Colonic mucosa (tissue), 4 donors: ENCODE measurements around the gene BACE2. TPM values are rescaled to one million over a fixed set of nuclear protein-coding genes. Genes with fewer than 3 reads are reported as not detected.

Experiments used
- DNase-seq: peaks from one replicate; pipeline ENCODE4 v3.0.0-alpha.2; 2020
- H3K27ac ChIP-seq: fragments of 200-600 bp; one replicate; pipeline ENCODE4 v1.8.0; 2021
- H3K27me3 ChIP-seq: fragments of 200-600 bp; one replicate; pipeline ENCODE4 v1.8.0; 2021
- H3K36me3 ChIP-seq: fragments of 200-600 bp; one replicate; pipeline ENCODE4 v1.8.0; 2021
- H3K4me1 ChIP-seq: fragments of 200-600 bp; one replicate; pipeline ENCODE4 v1.8.0; 2021; ENCODE audit warnings: mild to moderate bottlenecking
- H3K4me3 ChIP-seq: fragments of 200-600 bp; one replicate; pipeline ENCODE4 v1.8.0; 2021
- H3K9ac ChIP-seq, 2 donors: one replicate each; pipeline ENCODE4 v1.7.0; 2013; ENCODE audit warnings: control low read depth in 2 of 2, low read depth in 2 of 2, low read length in 2 of 2
- H3K9me3 ChIP-seq: fragments of 200-600 bp; one replicate; pipeline ENCODE4 v1.8.0; 2021
- intact Hi-C: fragments of 100-400 bp; cut with DNase I; formaldehyde crosslinking; loops from one replicate; pipeline ENCODE4 v1.14.1; 2022
- total RNA-seq, 2 donors: library from RNA; stranded (reverse); fragmentation: NEBNext Ultra II Directional in 1 of 2; extraction: Animal tissue kit (Norgen Biotek cat#: 25700) in 1 of 2; gene quantifications; one replicate each; pipeline ENCODE4 v1.2.1, GENCODE V29; 2021
- TF ChIP-seq, protein P1 (sequence below): fragments of 200-600 bp; IDR thresholded peaks from one replicate; pipeline ENCODE4 v1.8.0; 2022; ENCODE audit warnings: antibody characterized with exemption, mild to moderate bottlenecking
- donor health status: healthy.
- donor health status: DM: no; HTN: no; CAD: no.
- donor health status: DM: no; HTN: no; CAD: no.

BACE2 gene
- total RNA-seq, 2 donors from 2014 or later: 69.5 to 80.2 TPM

- Histone ChIP-seq H3K36me3 (no peaks in the 10 kb centered on the region), H3K27me3 (no peaks in the 10 kb centered on the region), H3K4me3 (no peak overlapping the region), H3K9me3 (no peaks in the 10 kb centered on the region), H3K27ac (no peak overlapping the region), H3K4me1 (no peaks in the 10 kb centered on the region), H3K9ac (no peak overlapping the region)
- intact Hi-C loops: no loop called here
- TF ChIP-seq, protein P1, sequence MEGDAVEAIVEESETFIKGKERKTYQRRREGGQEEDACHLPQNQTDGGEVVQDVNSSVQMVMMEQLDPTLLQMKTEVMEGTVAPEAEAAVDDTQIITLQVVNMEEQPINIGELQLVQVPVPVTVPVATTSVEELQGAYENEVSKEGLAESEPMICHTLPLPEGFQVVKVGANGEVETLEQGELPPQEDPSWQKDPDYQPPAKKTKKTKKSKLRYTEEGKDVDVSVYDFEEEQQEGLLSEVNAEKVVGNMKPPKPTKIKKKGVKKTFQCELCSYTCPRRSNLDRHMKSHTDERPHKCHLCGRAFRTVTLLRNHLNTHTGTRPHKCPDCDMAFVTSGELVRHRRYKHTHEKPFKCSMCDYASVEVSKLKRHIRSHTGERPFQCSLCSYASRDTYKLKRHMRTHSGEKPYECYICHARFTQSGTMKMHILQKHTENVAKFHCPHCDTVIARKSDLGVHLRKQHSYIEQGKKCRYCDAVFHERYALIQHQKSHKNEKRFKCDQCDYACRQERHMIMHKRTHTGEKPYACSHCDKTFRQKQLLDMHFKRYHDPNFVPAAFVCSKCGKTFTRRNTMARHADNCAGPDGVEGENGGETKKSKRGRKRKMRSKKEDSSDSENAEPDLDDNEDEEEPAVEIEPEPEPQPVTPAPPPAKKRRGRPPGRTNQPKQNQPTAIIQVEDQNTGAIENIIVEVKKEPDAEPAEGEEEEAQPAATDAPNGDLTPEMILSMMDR: no peak
- no peak for DNase-seq
Measured at GRCh38 chr21:41183575-41183974, 15.6 kb downstream of the BACE2 start.

- no peaks in the 10 kb centered on the region for H3K4me1 ChIP-seq
- H3K27me3 ChIP-seq: no peaks in the 10 kb centered on the region
- H3K9ac ChIP-seq: no peak overlapping the region
- intact Hi-C loops: no loop called here
- TF ChIP-seq, protein P1: no peak
- no peak overlapping the region for H3K4me3 ChIP-seq
- no peak overlapping the region for H3K27ac ChIP-seq
- no peaks in the 10 kb centered on the region for H3K9me3 ChIP-seq
- DNase-seq: no peak
- H3K36me3 ChIP-seq: no peaks in the 10 kb centered on the region
Measured at GRCh38 chr21:41185802-41186201, 17.8 kb downstream of the BACE2 start.

DNA sequence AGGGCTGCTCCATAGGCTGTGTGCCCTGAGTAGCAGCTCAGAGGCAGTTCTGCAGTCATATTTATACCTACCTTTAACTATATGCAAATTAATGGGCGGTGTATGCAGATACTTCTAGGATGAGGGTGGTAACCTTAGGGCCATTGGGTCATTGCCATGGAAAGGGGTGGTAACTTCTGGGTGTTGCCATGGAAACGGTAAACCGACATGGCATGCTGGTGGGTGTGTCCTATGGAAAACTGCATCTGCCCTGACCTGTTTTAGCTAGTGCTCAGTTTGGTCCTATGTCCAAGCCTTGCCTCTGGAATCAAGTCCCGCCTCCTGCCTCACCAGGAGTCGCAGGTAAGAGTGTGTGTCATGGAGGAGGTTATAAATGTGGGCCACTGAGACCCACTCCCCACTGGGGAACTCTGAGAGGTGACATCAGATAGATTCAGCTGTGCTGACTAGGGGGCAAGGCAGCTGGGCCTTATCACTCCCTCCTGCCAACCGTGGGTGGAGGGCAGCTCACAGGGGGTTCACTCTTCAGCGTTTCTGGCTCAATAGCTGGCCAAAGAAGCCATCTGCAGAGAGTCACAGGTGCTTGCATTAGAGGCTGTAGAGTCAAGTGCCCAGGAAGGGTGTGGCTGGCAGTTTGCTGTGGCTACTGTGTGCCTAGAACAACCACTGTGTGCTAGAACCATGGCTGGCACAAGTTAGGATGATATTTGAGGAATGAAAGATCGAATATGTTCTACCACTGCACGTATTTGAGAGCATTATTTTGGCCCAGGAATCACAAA is 19.0 kb downstream of the BACE2 start:
- no peak for DNase-seq
- Histone ChIP-seq H3K27me3 (no peaks in the 10 kb centered on the region), H3K9ac (no peak overlapping the region), H3K4me3 (no peak overlapping the region), H3K4me1 (no peaks in the 10 kb centered on the region), H3K9me3 (no peaks in the 10 kb centered on the region), H3K36me3 (no peaks in the 10 kb centered on the region), H3K27ac (no peak overlapping the region)
- intact Hi-C loops: no loop called here
- TF ChIP-seq, protein P1: no peak

DNA sequence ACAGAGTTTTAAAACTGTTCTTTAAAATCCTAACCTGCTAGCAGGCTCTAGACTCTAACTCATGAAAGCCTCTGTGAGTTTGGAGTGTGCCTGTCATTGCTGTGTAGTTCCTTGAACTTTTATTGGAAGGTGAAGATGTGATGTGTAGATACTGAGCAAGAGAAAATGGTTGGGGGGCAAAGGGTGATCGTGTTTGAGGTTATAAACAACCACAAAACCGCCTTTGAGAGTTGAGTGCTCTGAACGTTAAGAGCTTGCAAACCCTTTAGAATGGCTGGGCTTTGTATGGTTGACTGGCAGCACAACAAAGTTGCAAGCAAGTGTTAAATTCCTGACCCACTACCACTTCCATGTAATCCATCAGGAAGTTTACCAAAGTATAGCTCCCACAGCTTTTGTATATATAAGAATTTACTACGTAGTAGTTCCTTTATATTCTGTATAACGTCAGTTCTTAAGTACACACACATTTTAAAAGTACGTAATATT is 19.6 kb downstream of the BACE2 start:
- Histone ChIP-seq H3K36me3 (no peaks in the 10 kb centered on the region), H3K27me3 (no peaks in the 10 kb centered on the region), H3K27ac (no peak overlapping the region), H3K4me1 (no peaks in the 10 kb centered on the region), H3K9me3 (no peaks in the 10 kb centered on the region), H3K9ac (no peak overlapping the region), H3K4me3 (no peak overlapping the region)
- TF ChIP-seq, protein P1: no peak
- no peak for DNase-seq
- intact Hi-C loops: no loop called here

- Histone ChIP-seq H3K9ac (no peak overlapping the region), H3K27me3 (no peaks in the 10 kb centered on the region), H3K36me3 (no peaks in the 10 kb centered on the region), H3K4me3 (no peak overlapping the region), H3K27ac (no peak overlapping the region), H3K9me3 (no peaks in the 10 kb centered on the region), H3K4me1 (no peaks in the 10 kb centered on the region)
- intact Hi-C loops: no loop called here
- no peak for DNase-seq
- TF ChIP-seq, protein P1: no peak
Measured at GRCh38 chr21:41188486-41189149, 20.7 kb downstream of the BACE2 start.
